ENCODE measurements around the gene BICC1. TPM values are rescaled to one million over a fixed set of nuclear protein-coding genes. Genes with fewer than 3 reads are reported as not detected.

BICC1 gene
- total RNA-seq (62.7 and 64.7 TPM in 2 replicates), polyA plus RNA-seq (22.2 and 22.6 TPM in 2 replicates), polyA minus RNA-seq (ENCODE audit: low replicate concordance) (88.1 and 93.5 TPM in 2 replicates)
- 27.7 and 31.9 TPM in 2 replicates for polyA plus RNA-seq (2012)

GRCh38 chr10:58512491-58513187, at the start of gene BICC1:
BICC1 (plus strand) TSS chr10:58512872; CDS start chr10:58513144, 272 bp downstream.
- peak within 1 kb of the TSS; percentile 73 to 83 (median 78) for H3K4me3 ChIP-seq (replicated peaks in 1 of 4; ENCODE audit: control extremely low read depth in 1 of 4, insufficient read depth in 1 of 4, low read depth in 3 of 4, low read length in 4 of 4)
- no peaks in the 10 kb centered on the region for H3K36me3 ChIP-seq (ENCODE audit: control insufficient read depth, insufficient read depth, low read length)
- H3K27ac ChIP-seq (ENCODE audit: insufficient read depth, low read length): peak within 1 kb of the TSS; percentile 80
- H3K9ac ChIP-seq (ENCODE audit: insufficient read depth, low read length): peak within 1 kb of the TSS; percentile 87
- H3K27me3 ChIP-seq (ENCODE audit: control insufficient read depth, insufficient read depth, low read length): no peaks in the 10 kb centered on the region
- H3K9me3 ChIP-seq (ENCODE audit: control insufficient read depth, insufficient read depth, low read depth, low read length): no peaks in the 10 kb centered on the region
- H3K4me1 ChIP-seq (ENCODE audit: control insufficient read depth, extremely low read depth, insufficient read depth, low read length): peaks cover 2% of the 10 kb centered on the region
- peak; percentile 57 to 69 for DNase-seq (ENCODE audit: low read depth in 2 of 2)
- peak within 1 kb of the TSS; percentile 95 for H3K4me2 ChIP-seq (ENCODE audit: extremely low read depth, insufficient read depth, low read length)
- no peak for TF ChIP-seq EZH2 (IDR thresholded peaks at IDR 0.05; ENCODE audit: low read length, missing control alignments)
- TF ChIP-seq, protein P1, sequence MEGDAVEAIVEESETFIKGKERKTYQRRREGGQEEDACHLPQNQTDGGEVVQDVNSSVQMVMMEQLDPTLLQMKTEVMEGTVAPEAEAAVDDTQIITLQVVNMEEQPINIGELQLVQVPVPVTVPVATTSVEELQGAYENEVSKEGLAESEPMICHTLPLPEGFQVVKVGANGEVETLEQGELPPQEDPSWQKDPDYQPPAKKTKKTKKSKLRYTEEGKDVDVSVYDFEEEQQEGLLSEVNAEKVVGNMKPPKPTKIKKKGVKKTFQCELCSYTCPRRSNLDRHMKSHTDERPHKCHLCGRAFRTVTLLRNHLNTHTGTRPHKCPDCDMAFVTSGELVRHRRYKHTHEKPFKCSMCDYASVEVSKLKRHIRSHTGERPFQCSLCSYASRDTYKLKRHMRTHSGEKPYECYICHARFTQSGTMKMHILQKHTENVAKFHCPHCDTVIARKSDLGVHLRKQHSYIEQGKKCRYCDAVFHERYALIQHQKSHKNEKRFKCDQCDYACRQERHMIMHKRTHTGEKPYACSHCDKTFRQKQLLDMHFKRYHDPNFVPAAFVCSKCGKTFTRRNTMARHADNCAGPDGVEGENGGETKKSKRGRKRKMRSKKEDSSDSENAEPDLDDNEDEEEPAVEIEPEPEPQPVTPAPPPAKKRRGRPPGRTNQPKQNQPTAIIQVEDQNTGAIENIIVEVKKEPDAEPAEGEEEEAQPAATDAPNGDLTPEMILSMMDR (conservative IDR thresholded peaks at IDR 0.05 in 1 of 2, IDR thresholded peaks at IDR 0.05 in 1 of 2; ENCODE audit: low read depth in 1 of 2, low read length in 2 of 2): no peak
- H3K79me2 ChIP-seq (ENCODE audit: control insufficient read depth, insufficient read depth, low read length): peaks cover 40% of the 10 kb centered on the region
- H2AFZ ChIP-seq (ENCODE audit: low read length): peak within 1 kb of the TSS; percentile 82
- no peaks in the 10 kb centered on the region for H4K20me1 ChIP-seq (ENCODE audit: control insufficient read depth, extremely low read depth, insufficient read depth, low read length)

- Histone ChIP-seq H2AFZ (ENCODE audit: low read length) (no peak overlapping the region), H3K9ac (ENCODE audit: insufficient read depth, low read length) (no peak overlapping the region), H4K20me1 (ENCODE audit: control insufficient read depth, extremely low read depth, insufficient read depth, low read length) (no peaks in the 10 kb centered on the region), H3K4me2 (ENCODE audit: extremely low read depth, insufficient read depth, low read length) (no peak overlapping the region), H3K4me3 (replicated peaks in 1 of 4; ENCODE audit: control extremely low read depth in 1 of 4, insufficient read depth in 1 of 4, low read depth in 3 of 4, low read length in 4 of 4) (no peak overlapping the region), H3K79me2 (ENCODE audit: control insufficient read depth, insufficient read depth, low read length) (no peaks in the 10 kb centered on the region), H3K27me3 (ENCODE audit: control insufficient read depth, insufficient read depth, low read length) (no peaks in the 10 kb centered on the region), H3K9me3 (ENCODE audit: control insufficient read depth, insufficient read depth, low read depth, low read length) (no peaks in the 10 kb centered on the region), H3K36me3 (ENCODE audit: control insufficient read depth, insufficient read depth, low read length) (no peaks in the 10 kb centered on the region), H3K27ac (ENCODE audit: insufficient read depth, low read length) (no peak overlapping the region), H3K4me1 (ENCODE audit: control insufficient read depth, extremely low read depth, insufficient read depth, low read length) (no peaks in the 10 kb centered on the region)
- DNase-seq (ENCODE audit: low read depth in 2 of 2): no peak
- TF ChIP-seq, protein P1 (conservative IDR thresholded peaks at IDR 0.05 in 1 of 2, IDR thresholded peaks at IDR 0.05 in 1 of 2; ENCODE audit: low read depth in 1 of 2, low read length in 2 of 2): no peak
- TF ChIP-seq EZH2 (IDR thresholded peaks at IDR 0.05; ENCODE audit: low read length, missing control alignments): no peak
Measured at GRCh38 chr10:58464956-58465355, 47.7 kb upstream of the BICC1 start.

GRCh38 chr10:58465629-58466028, 47.0 kb upstream of the BICC1 start:
- Histone ChIP-seq H4K20me1 (ENCODE audit: control insufficient read depth, extremely low read depth, insufficient read depth, low read length) (no peaks in the 10 kb centered on the region), H2AFZ (ENCODE audit: low read length) (no peak overlapping the region), H3K36me3 (ENCODE audit: control insufficient read depth, insufficient read depth, low read length) (no peaks in the 10 kb centered on the region), H3K79me2 (ENCODE audit: control insufficient read depth, insufficient read depth, low read length) (no peaks in the 10 kb centered on the region), H3K4me1 (ENCODE audit: control insufficient read depth, extremely low read depth, insufficient read depth, low read length) (no peaks in the 10 kb centered on the region), H3K9me3 (ENCODE audit: control insufficient read depth, insufficient read depth, low read depth, low read length) (no peaks in the 10 kb centered on the region), H3K9ac (ENCODE audit: insufficient read depth, low read length) (no peak overlapping the region), H3K27me3 (ENCODE audit: control insufficient read depth, insufficient read depth, low read length) (no peaks in the 10 kb centered on the region), H3K27ac (ENCODE audit: insufficient read depth, low read length) (no peak overlapping the region), H3K4me2 (ENCODE audit: extremely low read depth, insufficient read depth, low read length) (no peak overlapping the region), H3K4me3 (replicated peaks in 1 of 4; ENCODE audit: control extremely low read depth in 1 of 4, insufficient read depth in 1 of 4, low read depth in 3 of 4, low read length in 4 of 4) (no peak overlapping the region)
- TF ChIP-seq, protein P1 (conservative IDR thresholded peaks at IDR 0.05 in 1 of 2, IDR thresholded peaks at IDR 0.05 in 1 of 2; ENCODE audit: low read depth in 1 of 2, low read length in 2 of 2): no peak
- TF ChIP-seq EZH2 (IDR thresholded peaks at IDR 0.05; ENCODE audit: low read length, missing control alignments): no peak
- DNase-seq (ENCODE audit: low read depth in 2 of 2): no peak
